Measurements from ENCODE around the gene RPA3.
"Not testable (repeated sequence)": the region's sequence is repeated elsewhere in the genome, so short reads cannot be mapped to it uniquely, and the experiment has no call there.

Gene RPA3

GRCh38 chr7:7681191-7681935 is 37.0 kb downstream of the RPA3 start (continued):
- no peak for TF ChIP-seq ELK4 (IDR thresholded peaks at IDR 0.05; ENCODE audit: borderline replicate concordance, low read depth, low read length)
- no peak for TF ChIP-seq ZBTB49 (tag by site-specific recombination; IDR thresholded peaks at IDR 0.05; ENCODE audit: low read depth)
- TF ChIP-seq ZNF26 (tag by site-specific recombination; IDR thresholded peaks at IDR 0.05), result no peak
- 0 out of 2 replicates have a peak, but pooled peaks have one; percentile 13 for TF ChIP-seq ZXDB (tag by site-specific recombination; IDR thresholded peaks at IDR 0.05)
- TF ChIP-seq SALL2 (tag by site-specific recombination; IDR thresholded peaks at IDR 0.05; ENCODE audit: borderline replicate concordance), result no peak
- peak; percentile 70 for TF ChIP-seq ZNF654 (tag by site-specific recombination; IDR thresholded peaks at IDR 0.05; ENCODE audit: low read depth)
- 0 out of 2 replicates have a peak, but pooled peaks have one; percentile 3 for TF ChIP-seq ZNF335 (tag by site-specific recombination; conservative IDR thresholded peaks at IDR 0.05)
- no peak for TF ChIP-seq ZBTB8A (tag by site-specific recombination; IDR thresholded peaks at IDR 0.05)
- TF ChIP-seq PRDM6 (tag by site-specific recombination; IDR thresholded peaks at IDR 0.05), result peak; percentile 76
- TF ChIP-seq ZNF214 (tag by site-specific recombination; IDR thresholded peaks at IDR 0.05; ENCODE audit: borderline replicate concordance), result no peak
- TF ChIP-seq SETDB1 (IDR thresholded peaks at IDR 0.05; ENCODE audit: insufficient read length, low read length), result no peak

GRCh38 chr7:7679640-7680039 is 38.8 kb downstream of the RPA3 start:
- H3K4me1 ChIP-seq (ENCODE audit: control insufficient read depth, insufficient read depth, low read length); H3K36me3 ChIP-seq (ENCODE audit: control insufficient read depth in 2 of 2, insufficient read depth in 1 of 2, low read length in 2 of 2); H3K4me3 ChIP-seq (ENCODE audit: low read depth, low read length); H3K9me3 ChIP-seq (ENCODE audit: control insufficient read depth, insufficient read depth, low read depth, low read length); CTCF ChIA-PET; H3K27ac ChIP-seq (ENCODE audit: extremely low read depth, low read depth, low read length): not testable (repeated sequence)
- POLR2A ChIA-PET, result interaction anchor here (0.6 kb wide), 1 partner anchor 34 kb away, joined by 3 read pairs; no protein-coding TSS in a partner anchor

GRCh38 chr7:7675686-7676085 is 42.7 kb downstream of the RPA3 start:
- CTCF ChIA-PET, result no interaction called here
- Histone ChIP-seq H3K27ac (ENCODE audit: extremely low read depth, low read depth, low read length) (no peak overlapping the region), H3K36me3 (ENCODE audit: control insufficient read depth in 2 of 2, insufficient read depth in 1 of 2, low read length in 2 of 2) (peaks cover 0 to 9% of the 10 kb centered on the region in 2 experiments; a peak in 1 of 3 replicates), H3K9me3 (ENCODE audit: control insufficient read depth, insufficient read depth, low read depth, low read length) (no peaks in the 10 kb centered on the region), H3K4me3 (ENCODE audit: low read depth, low read length) (no peak overlapping the region), H3K4me1 (ENCODE audit: control insufficient read depth, insufficient read depth, low read length) (peaks cover 1% of the 10 kb centered on the region; the same call in 1 of the 2 replicates)
- POLR2A ChIA-PET, result no interaction called here
- TF ChIP-seq REPIN1 (tag by site-specific recombination; IDR thresholded peaks at IDR 0.05; ENCODE audit: low read depth) (no peak), ZNF416 (tag by site-specific recombination; IDR thresholded peaks at IDR 0.05) (no peak), ZNF692 (tag by site-specific recombination; IDR thresholded peaks at IDR 0.05) (no peak), ZNF645 (tag by site-specific recombination; IDR thresholded peaks at IDR 0.05) (no peak), OVOL3 (tag by site-specific recombination; IDR thresholded peaks at IDR 0.05) (no peak), ZNF335 (tag by site-specific recombination; conservative IDR thresholded peaks at IDR 0.05) (no peak), ZNF26 (tag by site-specific recombination; IDR thresholded peaks at IDR 0.05) (no peak), ZNF747 (tag by site-specific recombination; IDR thresholded peaks at IDR 0.05) (no peak)

Data from HEK293 (cell line).